ENCODE results near the gene MALSU1.

MALSU1 gene

GRCh38 chr7:23298885-23299769, at the start of gene MALSU1:
Gene MALSU1, plus strand, starts transcription at chr7:23299339. Its CDS starts 14 bp downstream, at chr7:23299353.
- Histone ChIP-seq H4K20me1 (ENCODE audit: insufficient read depth) (no peaks in the 10 kb centered on the region), H3K4me3 (IDR thresholded peaks at IDR 0.05; ENCODE audit: insufficient read depth, low read depth, low read length) (peak within 1 kb of the TSS; percentile 16), H3K9ac (peak within 1 kb of the TSS; percentile 78), H3K36me3 (ENCODE audit: insufficient read depth) (no peaks in the 10 kb centered on the region), H3K79me2 (ENCODE audit: insufficient read depth, low read depth) (peaks cover 46% of the 10 kb centered on the region), H3K27ac (peak within 1 kb of the TSS; percentile 57), H2AFZ (ENCODE audit: low read depth) (peak within 1 kb of the TSS; percentile 89), H3K4me1 (ENCODE audit: low read depth, poor library complexity, severe bottlenecking) (peaks cover 15% of the 10 kb centered on the region), H3K27me3 (ENCODE audit: insufficient read depth, low read depth) (no peaks in the 10 kb centered on the region), H3K4me2 (peak within 1 kb of the TSS; percentile 93)
- no peak for TF ChIP-seq CTCF (conservative IDR thresholded peaks at IDR 0.05; ENCODE audit: low read depth, low read length)

GRCh38 chr7:23249486-23249885, 49.7 kb upstream of the MALSU1 start:
- TF ChIP-seq CTCF (conservative IDR thresholded peaks at IDR 0.05; ENCODE audit: low read depth, low read length) = no peak
- no peak overlapping the region for H3K4me3 ChIP-seq (IDR thresholded peaks at IDR 0.05; ENCODE audit: insufficient read depth, low read depth, low read length)
- H3K27ac ChIP-seq = no peak overlapping the region
- H4K20me1 ChIP-seq (ENCODE audit: insufficient read depth) = no peaks in the 10 kb centered on the region
- no peaks in the 10 kb centered on the region for H3K36me3 ChIP-seq (ENCODE audit: insufficient read depth)
- H2AFZ ChIP-seq (ENCODE audit: low read depth) = no peak overlapping the region
- H3K4me1 ChIP-seq (ENCODE audit: low read depth, poor library complexity, severe bottlenecking) = no peaks in the 10 kb centered on the region
- no peak overlapping the region for H3K9ac ChIP-seq
- H3K79me2 ChIP-seq (ENCODE audit: insufficient read depth, low read depth) = no peaks in the 10 kb centered on the region
- no peak overlapping the region for H3K4me2 ChIP-seq
- no peaks in the 10 kb centered on the region for H3K27me3 ChIP-seq (ENCODE audit: insufficient read depth, low read depth)

- no peak for TF ChIP-seq CTCF (conservative IDR thresholded peaks at IDR 0.05; ENCODE audit: low read depth, low read length)
- H3K36me3 ChIP-seq (ENCODE audit: insufficient read depth) = no peaks in the 10 kb centered on the region
- no peaks in the 10 kb centered on the region for H3K4me1 ChIP-seq (ENCODE audit: low read depth, poor library complexity, severe bottlenecking)
- H3K4me2 ChIP-seq = no peak overlapping the region
- no peaks in the 10 kb centered on the region for H3K27me3 ChIP-seq (ENCODE audit: insufficient read depth, low read depth)
- H3K4me3 ChIP-seq (IDR thresholded peaks at IDR 0.05; ENCODE audit: insufficient read depth, low read depth, low read length) = no peak overlapping the region
- H3K79me2 ChIP-seq (ENCODE audit: insufficient read depth, low read depth) = no peaks in the 10 kb centered on the region
- no peak overlapping the region for H3K9ac ChIP-seq
- H3K27ac ChIP-seq = no peak overlapping the region
- no peaks in the 10 kb centered on the region for H4K20me1 ChIP-seq (ENCODE audit: insufficient read depth)
- H2AFZ ChIP-seq (ENCODE audit: low read depth) = no peak overlapping the region
These were observed 45.0 kb upstream of the MALSU1 start for GRCh38 chr7:23254051-23254681.

GRCh38 chr7:23256731-23257130, 42.4 kb upstream of the MALSU1 start:
- Histone ChIP-seq H3K4me1 (ENCODE audit: low read depth, poor library complexity, severe bottlenecking) (no peaks in the 10 kb centered on the region), H3K36me3 (ENCODE audit: insufficient read depth) (no peaks in the 10 kb centered on the region), H3K27me3 (ENCODE audit: insufficient read depth, low read depth) (no peaks in the 10 kb centered on the region), H3K79me2 (ENCODE audit: insufficient read depth, low read depth) (no peaks in the 10 kb centered on the region), H4K20me1 (ENCODE audit: insufficient read depth) (no peaks in the 10 kb centered on the region), H3K9ac (no peak overlapping the region), H3K27ac (no peak overlapping the region), H3K4me3 (IDR thresholded peaks at IDR 0.05; ENCODE audit: insufficient read depth, low read depth, low read length) (no peak overlapping the region), H3K4me2 (no peak overlapping the region), H2AFZ (ENCODE audit: low read depth) (no peak overlapping the region)
- TF ChIP-seq CTCF (conservative IDR thresholded peaks at IDR 0.05; ENCODE audit: low read depth, low read length) = no peak
